NCI-H2227 treated with DMSO at 0.1 percent for 48 hours (cell line): ENCODE results near the gene SAA1.
"Not testable (repeated sequence)": the region's sequence is repeated elsewhere in the genome, so short reads cannot be mapped to it uniquely, and the experiment has no call there.

Experiments used
- DNase-seq: peaks from one replicate; lab custom pipeline; 2025; lab: John Stamatoyannopoulos, UW

SAA1 gene

DNA sequence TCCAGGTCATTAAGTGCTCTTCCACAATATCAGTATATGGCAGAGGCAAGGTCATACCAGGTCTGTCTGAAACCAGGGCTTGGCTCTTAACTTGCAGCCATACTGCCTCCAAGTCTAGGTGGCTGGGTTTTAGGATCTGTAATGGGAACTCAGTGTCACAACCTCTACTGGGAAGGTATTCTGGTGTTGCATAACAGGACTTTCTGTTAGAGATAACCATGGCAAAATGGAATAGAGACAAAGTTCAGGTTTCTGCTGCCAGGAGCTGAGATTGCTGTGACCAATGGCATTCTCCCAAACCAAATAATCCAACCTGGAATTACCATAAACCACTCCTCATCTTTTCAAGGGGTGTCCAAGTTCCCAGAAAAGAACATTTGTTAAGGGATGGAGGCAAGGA is 6.8 kb upstream of the SAA1 start:
- no peak for DNase-seq

- DNase-seq: no peak
Observed at GRCh38 chr11:18261721-18262120, 4.3 kb upstream of the SAA1 start.

DNA sequence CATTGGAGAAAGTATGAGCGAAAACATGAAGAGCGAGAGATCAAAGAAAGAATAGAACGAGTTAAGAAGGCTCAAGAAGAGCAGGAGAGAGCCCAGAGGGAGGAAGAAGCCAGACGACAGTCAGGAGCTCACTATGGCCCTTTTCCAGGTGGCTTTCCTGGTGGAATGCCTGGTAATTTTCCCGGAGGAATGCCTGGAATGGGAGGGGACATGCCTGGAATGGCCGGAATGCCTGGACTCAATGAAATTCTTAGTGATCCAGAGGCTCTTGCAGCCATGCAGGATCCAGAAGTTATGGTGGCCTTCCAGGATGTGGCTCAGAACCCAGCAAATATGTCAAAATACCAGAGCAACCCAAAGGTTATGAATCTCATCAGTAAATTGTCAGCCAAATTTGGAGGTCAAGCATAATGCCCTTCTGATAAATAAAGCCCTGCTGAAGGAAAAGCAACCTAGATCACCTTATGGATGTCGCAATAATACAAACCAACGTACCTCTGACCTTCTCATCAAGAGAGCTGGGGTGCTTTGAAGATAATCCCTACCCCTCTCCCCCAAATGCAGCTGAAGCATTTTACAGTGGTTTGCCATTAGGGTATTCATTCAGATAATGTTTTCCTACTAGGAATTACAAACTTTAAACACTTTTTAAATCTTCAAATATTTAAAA is 3.2 kb upstream of the SAA1 start:
- not testable (repeated sequence) for DNase-seq

DNA sequence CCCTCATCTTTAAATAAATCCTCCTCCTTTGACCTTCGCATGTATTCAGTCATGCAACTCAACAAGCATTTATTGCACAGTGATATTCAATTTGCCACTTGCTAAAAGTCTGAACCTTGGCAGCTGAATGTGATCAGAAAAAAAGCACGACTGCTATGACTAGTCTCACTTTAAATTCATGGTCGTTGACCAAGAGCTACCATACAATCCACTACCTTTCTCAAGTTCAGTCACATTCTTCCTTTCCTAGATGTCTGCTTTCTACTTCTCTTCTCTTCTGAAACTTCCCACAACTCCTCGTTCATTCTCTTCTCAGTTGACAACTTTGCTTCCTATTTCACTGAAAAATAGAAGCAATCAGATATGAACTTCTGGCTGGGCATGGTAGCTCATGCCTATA is 2.0 kb upstream of the SAA1 start:
- no peak for DNase-seq

- DNase-seq: no peak
Observed at GRCh38 chr11:18264677-18265555, 1.1 kb upstream of the SAA1 start.

DNA sequence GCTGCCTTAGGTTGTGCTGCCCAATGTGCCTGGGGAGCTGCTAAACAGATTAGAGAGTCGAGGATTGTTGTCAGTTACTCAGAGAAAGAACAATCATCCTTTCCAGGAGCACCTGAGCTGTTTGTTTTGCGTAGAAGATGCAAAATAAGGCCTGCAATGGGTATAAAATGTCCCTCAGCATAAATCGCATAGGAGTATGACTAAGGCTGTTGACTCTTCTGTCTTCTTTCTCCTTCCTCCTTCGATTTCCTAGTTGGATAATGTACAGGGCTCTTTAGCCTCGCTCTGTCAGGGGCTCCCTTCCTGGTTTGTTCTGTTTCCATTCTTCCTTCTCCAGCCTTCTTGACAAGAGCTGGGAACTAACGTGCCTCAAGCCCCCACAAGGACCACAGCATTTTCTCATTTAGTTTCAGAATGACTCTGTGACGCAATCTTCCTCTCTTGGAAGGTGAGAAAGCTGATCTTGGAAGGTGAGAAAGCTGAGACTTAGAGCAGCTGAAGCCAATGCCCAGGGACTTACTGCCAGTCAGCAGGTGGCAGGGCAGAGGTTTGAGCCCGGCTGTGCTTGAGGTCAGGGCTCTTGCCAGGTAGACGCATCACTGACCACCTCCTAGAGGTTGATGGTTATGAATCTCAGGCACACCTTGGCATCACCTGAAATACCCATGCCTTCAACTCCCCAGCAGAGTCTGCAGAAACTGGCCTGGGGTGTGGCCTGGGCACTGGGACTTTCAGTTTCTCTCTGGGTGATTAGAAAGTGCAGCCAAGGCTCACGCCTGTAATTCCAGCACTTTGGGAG is 1.5 kb downstream of the SAA1 start:
- not testable (repeated sequence) for DNase-seq

GRCh38 chr11:18269252-18269651 is 3.2 kb downstream of the SAA1 start:
- DNase-seq: not testable (repeated sequence)

GRCh38 chr11:18270102-18270501 is 4.0 kb downstream of the SAA1 start:
- DNase-seq: no peak

- DNase-seq: no peak
Observed at GRCh38 chr11:18271206-18271605, 5.1 kb downstream of the SAA1 start.

DNA sequence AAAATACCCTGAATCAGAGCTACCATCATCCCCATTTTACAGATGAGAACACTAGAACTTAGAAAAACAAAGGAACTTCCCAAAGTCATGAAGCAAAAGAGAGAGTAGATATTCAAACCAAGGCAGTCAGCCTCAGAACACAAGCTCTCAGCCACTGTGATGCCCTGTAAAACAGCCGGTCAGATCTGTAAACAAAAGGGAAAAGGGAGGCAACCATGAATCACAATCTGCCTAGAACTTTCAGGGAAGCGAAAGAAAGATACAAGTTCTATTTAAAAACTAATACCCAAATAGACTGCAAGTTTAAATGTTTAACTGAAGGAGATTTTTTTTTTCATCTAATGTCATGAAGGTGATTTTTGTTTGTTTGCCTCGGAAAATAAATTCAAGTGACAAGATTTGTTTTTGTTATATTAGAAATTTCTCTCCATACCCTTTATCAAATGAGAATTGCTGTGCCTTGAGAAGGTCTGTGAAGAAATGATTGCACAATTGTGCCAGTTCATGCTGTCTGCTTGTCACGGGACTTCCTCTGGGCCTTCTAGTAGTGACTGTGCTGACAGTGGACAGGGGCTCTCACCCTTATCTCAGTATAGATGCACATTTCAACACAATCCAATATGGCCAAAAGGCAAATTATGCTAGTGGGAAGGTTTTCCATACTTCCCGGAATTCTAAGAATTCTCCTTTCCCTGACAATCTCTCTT is 11.7 kb downstream of the SAA1 start:
- no peak for DNase-seq

GRCh38 chr11:18280438-18281045 is 14.5 kb downstream of the SAA1 start:
- DNase-seq: no peak

DNA sequence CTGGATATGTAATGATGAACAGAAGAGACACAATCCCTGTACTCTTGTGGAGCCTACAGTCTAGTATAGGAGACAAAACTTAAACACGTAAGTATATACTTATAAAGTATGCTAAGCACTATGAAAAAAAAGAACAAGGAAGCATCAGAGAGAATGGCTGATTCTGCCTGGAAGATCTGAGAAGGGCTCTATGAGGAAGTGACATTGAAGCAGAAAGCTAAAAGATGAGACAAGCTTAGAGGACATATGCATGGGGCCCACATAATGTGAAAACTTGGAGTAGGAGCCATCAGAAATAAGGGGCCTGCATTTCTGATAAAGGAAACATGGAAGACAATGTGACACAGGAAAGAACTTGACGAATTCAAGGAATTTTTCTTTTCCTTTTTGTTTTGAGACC is 16.6 kb downstream of the SAA1 start:
- no peak for DNase-seq

- no peak for DNase-seq
Observed at GRCh38 chr11:18285841-18286240, 19.8 kb downstream of the SAA1 start.

GRCh38 chr11:18288911-18289310 is 22.8 kb downstream of the SAA1 start:
- DNase-seq: no peak

- DNase-seq: no peak
Observed at GRCh38 chr11:18294862-18295261, 28.8 kb downstream of the SAA1 start.

GRCh38 chr11:18295316-18295715 is 29.3 kb downstream of the SAA1 start:
- DNase-seq: no peak

GRCh38 chr11:18299721-18300120 is 33.7 kb downstream of the SAA1 start:
- DNase-seq: no peak

GRCh38 chr11:18304745-18305144 is 38.7 kb downstream of the SAA1 start:
- no peak for DNase-seq

DNA sequence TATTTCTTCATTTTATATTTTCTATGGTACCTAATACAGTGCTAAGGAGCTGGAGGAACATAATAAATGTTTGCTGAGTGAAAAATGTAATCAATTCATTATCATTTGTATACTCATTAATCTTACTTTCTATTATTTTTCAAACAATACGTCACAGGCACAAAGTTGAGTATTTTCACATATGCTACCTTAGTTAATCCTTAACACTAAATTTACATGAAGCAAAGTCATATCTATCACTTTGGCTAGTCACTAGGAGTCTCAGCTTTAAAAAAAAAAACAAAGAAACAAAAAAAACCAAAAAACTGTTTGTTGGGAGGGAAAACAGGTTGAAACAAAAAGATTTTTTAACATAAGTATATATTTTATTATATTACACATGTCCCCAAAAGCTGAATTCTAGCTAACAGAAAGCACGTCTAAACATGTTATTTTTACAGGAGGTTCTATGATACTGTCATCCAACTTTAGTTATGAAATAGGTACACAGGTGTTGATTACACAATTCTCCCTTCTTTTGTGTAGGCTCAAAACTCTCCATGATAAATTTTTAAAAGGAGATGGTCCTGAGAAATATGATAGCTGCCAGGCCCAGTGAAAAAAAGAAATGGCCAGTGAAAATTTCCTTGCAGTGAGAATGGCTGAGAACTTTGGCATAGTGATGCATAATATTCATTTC is 41.5 kb downstream of the SAA1 start:
- DNase-seq: no peak

DNA sequence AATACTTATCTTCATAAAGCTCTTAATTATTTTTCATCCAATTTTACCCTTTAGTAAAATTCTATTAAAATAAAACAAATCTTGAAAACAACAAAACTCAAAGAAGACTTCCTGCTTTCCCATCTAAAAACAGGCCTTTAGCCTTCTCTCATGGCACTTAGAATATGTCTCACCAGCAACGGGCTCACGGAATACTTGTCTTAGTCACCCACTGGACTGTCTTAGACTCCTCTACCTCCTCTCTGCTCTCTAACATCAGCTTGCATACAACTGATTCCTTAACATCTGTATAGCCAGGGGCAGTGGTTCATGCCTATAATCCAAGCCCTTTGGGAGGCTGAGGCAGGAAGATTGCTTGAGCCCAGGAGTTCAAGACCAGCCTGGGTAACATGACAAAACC is 42.2 kb downstream of the SAA1 start:
- no peak for DNase-seq

DNA sequence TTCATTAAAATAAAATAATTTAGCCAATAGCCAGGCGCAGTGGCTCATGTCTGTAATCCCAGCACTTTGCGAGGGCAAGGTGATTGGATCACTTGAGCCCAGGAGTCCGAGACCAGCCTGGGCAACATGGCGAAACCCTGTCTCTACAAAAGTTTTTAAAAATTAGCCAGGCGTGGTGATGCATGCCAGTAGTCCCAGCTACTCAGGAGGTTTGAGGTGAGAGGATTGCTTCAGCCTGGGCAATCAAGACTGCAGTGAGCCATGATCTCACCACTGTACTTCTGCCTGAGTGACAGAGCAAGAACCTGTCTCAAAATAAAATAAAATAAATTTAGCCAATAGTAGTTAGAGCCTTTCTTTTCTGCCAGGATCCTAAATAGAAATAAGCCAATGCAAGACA is 43.6 kb downstream of the SAA1 start:
- no peak for DNase-seq
